Liver (tissue), 3 donors: ENCODE measurements around the gene ZC2HC1C.

Experiments used
- CTCF ChIP-seq: fragments of 150-350 bp; IDR thresholded peaks from 2 replicates; pipeline ENCODE4 v1.5.1; 2017; ENCODE audit warnings: improper control_type of control experiment, low read depth, low read length; ENCODE audit not compliant: missing input control
- RXRA ChIP-seq, 2 donors: IDR thresholded peaks; 2 replicates each; pipeline ENCODE4 v1.6.1; 2017 to 2018; ENCODE audit warnings: antibody characterized with exemption in 2 of 2, mild to moderate bottlenecking in 1 of 2
- SP1 ChIP-seq: IDR thresholded peaks from 2 replicates; pipeline ENCODE4 v1.6.1; 2018; ENCODE audit warnings: antibody characterized with exemption, mild to moderate bottlenecking
- YY1 ChIP-seq: IDR thresholded peaks from 2 replicates; pipeline ENCODE4 v1.6.1; 2016; ENCODE audit warnings: antibody characterized with exemption, mild to moderate bottlenecking
- donor health status: healthy.
- donor health status: healthy.

- TF ChIP-seq CTCF (no peak), SP1 (no peak), RXRA (IDR thresholded peaks at IDR 0.05) (no peak), YY1 (no peak)
These were observed 52.1 kb downstream of the ZC2HC1C start for GRCh38 chr14:75121552-75121951.
